Measurements from ENCODE around the gene GABRQ.
"Not testable (repeated sequence)": the region's sequence is repeated elsewhere in the genome, so short reads cannot be mapped to it uniquely, and the experiment has no call there.

Gene GABRQ

GRCh38 chrX:152658302-152658701 lies 20.6 kb downstream of the GABRQ start:
- DNase-seq = no peak

DNA sequence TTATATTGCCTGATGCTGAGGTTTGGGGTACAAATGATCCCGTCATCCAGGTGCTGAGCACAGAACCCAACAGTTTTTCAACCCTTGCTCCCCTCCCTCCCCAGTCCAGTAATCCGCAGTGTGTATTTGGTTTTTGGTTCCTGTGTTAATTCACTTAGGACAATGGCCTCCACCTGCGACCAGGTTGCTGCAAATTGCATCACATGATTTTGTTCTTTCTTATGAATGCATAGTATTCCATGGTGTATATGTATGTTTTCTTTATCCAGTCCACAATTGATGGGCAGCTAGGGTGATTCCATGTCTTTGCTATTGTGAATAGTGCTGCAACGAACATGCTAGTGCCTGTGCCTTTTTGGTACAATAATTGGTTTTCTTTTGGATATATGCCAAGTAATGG lies 25.4 kb downstream of the GABRQ start:
- no peak for DNase-seq

DNA sequence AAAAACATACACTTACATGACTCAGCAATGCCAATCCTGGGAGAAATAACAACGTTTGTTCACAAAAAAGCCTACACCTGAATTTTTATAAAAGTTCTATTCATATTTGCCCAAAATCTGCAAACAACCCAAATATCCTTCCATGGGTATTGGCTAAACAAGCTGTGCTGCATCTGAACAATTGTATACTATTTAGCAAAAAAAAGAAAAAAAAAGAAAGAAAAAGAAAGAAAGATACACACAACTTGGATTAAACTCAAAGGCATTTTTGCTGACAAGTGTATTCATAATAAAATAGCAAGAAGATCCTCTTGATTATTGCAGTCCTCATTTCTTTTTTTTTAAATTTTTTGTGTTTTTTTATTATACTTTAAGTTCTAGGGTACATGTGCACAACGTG lies 36.4 kb downstream of the GABRQ start:
- DNase-seq = no peak

- DNase-seq = not testable (repeated sequence)
These were observed 37.0 kb downstream of the GABRQ start for GRCh38 chrX:152674652-152675051.

- DNase-seq = not testable (repeated sequence)
These were observed 43.3 kb downstream of the GABRQ start for GRCh38 chrX:152681012-152681411.

- not testable (repeated sequence) for DNase-seq
These were observed 60.5 kb downstream of the GABRQ start, which contains the start of gene MAGEA3 for GRCh38 chrX:152697952-152698931. TSS of gene MAGEA3 (plus strand) at chrX:152698794. CDS start at chrX:152700833, 2,039 bp downstream.

DNA sequence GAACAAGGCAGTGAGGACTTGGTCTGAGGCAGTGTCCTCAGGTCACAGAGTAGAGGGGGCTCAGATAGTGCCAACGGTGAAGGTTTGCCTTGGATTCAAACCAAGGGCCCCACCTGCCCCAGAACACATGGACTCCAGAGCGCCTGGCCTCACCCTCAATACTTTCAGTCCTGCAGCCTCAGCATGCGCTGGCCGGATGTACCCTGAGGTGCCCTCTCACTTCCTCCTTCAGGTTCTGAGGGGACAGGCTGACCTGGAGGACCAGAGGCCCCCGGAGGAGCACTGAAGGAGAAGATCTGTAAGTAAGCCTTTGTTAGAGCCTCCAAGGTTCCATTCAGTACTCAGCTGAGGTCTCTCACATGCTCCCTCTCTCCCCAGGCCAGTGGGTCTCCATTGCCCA lies 62.7 kb downstream of the GABRQ start:
- DNase-seq = not testable (repeated sequence)

GRCh38 chrX:152706500-152706899 lies 68.8 kb downstream of the GABRQ start:
- not testable (repeated sequence) for DNase-seq
